Anterior cingulate cortex (tissue), 58 donors: Measurements from ENCODE around the gene UBASH3B.
A peak's percentile ranks its signal among the peaks of the same experiment; 100 is the strongest.
"Not testable (repeated sequence)": the region's sequence is repeated elsewhere in the genome, so short reads cannot be mapped to it uniquely, and the experiment has no call there.

ENCODE experiments used
- DNase-seq, 58 donors: peaks; one replicate each; lab custom pipeline; 2025; lab: John Stamatoyannopoulos, UW

Gene UBASH3B

DNA sequence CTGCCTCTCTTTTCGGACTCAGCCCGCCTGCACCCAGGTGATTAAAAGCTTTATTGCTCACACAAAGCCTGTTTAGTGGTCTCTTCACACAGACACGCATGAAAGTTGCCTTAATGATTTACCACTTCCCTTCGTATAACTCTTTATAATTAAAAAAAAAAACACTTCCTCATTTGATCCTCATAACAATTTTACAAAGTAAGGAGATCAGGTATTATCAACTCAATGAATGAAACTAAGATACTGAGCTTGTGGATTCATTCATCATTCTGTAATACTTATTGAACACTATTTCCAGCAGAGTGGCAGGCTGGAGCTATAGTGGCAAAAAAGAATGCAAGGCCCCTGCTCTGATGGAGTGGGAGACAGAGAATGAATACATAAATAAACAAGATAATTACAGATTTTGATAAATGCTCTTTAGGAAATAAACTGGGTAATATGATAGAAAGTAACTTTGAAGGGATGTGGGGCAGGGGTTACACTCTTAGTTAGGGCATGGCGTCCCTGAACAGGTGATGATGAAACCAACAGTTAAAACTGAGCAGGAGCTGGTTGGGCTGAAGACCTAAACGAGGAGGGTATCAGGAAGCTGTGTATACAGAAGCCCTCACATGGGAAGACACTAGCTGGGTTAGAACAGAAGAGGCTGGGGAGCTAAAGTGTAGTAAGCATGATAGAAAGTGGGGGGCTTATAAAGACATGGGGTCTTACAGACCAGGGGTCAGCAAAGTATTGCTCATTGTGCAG, 177.4 kb downstream of the UBASH3B start:
- DNase-seq, result no peak

DNA sequence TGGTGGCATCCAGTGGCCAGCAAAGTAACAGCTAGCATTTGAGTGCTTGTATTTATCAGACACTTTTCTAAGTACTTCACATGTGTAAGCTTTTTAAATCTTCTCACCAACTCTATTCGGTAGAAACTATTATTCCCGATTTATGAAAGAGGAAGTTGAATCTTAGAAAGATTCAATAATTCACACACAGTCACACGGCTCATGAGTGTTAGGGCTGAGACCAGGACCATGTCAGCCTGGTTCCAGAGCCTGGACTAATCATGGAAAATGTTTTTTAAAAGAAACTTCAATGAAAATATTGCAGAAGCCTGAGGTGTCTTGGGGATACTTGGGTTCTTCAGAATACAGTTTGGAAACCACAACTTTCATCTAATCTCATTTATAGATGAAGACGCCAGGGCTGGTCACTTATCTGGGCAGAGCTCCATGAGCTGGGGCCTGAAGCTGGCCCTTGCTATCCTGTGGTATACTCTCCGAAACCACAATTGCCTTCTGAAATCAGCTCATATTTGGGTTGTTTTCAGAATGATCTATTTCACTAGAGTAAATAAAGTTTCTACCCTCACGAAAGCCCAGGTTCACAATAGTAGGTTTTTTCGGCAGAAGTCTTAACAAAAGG, 178.4 kb downstream of the UBASH3B start:
- DNase-seq, result no peak

DNA sequence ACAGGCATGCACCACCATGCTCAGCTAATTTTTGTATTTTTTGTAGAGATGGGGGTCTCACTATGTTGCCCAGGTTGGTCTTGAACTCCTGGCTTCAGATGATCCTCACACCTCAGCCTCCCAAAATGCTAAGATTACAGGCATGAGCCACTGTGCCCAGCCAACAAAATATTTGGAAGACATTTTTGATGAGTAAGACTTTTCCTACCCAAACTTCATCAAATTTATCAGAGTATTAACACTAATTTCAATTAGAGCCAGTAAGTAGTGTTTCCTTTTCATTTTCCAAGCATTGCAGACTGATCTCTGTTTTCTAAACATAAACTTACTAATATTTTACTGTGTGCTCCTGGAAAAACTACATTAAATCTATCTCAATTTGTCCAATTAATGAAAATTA, 181.4 kb downstream of the UBASH3B start:
- no peak for DNase-seq

DNA sequence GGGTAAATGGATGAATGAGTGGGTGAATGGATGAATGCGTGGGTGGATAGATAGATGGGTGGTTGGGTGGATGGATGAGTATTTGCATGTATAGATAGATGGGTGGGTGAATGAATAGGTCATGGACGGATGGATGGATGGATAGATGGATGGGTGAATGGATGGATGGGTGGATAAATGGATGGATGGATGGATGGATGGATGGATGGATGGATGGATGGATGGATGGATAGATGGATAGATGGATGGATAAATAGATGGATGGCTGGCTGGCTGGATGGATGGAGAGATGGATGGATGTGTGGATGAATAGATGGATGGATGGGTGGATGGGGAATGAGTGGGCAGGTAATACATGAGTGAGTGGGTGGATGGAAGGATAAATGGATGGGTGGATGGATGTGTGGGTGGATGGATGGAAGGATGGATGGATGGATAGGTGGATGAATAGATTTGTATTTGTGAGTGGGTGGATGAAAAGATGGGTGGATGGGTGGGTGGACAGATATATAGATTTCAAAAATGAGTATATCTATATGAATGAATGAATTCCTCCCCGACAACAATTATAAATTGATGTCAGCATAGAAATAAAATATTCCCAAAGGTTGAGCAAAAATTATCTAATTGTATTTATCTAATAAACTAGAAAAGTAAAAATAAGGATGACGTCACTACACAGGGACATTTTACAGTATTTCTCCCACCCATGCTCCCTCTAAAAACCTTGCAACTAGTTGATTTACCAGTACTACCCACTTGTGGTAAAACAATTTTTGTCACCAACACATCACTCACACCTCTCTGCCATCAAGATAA, 182.2 kb downstream of the UBASH3B start:
- no peak for DNase-seq

DNA sequence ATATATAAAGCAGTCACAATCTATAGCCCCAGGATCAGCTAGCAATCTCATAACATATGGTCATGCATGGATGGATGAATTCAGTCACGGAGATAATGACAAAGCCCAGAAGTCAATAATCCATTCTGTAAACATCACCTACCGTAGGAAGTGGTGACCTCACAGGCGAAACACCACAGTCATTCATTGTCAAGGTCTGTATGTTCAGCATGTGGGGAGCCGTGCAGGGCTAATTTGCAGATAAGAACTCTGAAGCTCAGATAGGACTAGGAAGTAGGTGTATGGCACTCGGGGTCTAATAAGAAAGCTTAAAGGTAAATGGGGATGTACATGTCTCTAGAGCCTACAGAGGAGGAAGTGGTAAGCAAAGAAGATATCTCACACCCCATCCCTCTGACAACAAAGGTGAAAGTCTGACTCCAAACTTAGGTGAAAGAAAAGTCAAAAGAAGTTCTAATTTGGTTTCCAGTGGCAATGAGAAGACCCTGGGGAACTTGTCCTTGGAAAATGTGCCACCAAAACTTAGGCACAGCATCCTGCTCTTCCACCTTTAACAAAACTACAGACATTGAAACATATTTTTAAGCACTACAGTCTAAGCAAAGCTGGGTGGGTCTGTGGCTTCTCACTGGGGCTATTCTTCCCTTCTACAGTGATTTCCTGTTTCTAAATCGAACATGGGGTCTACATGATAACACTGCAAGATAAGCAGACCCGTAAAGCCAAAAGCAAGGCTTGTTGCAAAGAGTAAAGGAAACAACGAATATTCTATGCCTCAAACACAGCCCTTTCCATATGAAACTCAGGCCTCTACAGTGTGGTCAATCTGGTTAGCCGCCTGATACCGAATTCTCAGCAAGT, 188.0 kb downstream of the UBASH3B start:
- DNase-seq, result no peak

DNA sequence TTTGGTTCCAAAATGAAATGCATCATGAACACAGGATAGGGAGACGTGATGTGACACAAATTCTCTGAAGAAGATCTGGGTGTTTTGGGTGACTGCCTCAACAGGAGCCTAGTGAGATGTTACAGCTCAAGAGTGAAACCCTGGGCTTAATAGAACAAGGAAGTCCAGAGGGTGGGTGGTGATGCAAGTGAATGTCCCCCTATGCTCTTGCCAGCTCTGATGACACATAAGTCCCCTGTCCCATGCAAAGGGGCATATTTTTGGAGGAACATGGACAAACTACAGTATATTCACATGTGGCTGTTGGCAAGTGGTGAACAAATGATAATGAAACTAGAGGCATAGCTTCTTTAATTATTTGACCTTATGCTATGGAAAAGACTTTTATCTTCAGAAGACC, 191.9 kb downstream of the UBASH3B start:
- DNase-seq, result no peak

DNA sequence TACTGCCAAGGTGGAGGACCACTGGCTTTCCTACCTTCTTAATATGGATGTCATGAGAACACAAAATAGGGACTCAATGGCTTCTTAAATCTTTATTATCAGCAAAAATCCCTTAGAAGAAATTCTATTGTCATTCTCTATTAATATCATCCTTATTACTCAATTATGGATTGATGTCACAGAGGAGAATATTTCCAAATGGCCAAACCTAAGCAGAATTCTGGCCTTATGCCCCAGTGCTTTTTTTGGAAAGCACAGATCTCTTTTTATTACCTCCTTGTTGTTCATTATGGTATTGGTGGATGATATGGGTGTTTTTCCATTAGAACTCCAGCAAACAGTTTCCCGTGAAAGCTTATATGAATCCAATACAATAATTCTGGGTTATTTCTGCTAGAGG, 192.7 kb downstream of the UBASH3B start:
- DNase-seq, result no peak

DNA sequence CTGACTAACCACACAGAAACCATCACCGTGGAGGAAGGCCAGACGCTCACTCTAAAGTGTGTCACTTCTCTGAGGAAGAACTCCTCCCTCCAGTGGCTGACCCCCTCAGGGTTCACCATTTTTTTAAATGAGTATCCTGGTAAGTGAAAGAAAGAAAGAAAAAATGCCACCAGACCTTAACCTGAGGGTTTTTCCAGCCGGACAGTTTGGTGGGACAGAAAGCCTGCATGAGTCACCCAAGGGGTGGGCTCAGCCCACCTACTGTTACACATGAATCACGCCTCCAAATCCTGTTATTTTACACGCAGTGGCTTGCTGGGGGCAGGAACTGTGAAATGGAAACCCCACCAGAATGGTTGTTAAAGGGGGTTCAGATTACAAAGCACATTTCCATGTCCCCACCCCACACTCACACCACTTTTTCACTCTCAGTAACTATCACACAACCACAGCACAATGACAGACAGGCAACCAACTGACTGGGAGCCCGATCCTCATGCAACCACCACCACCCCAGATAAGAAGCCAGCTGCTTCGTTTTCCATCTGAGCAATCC, 194.6 kb downstream of the UBASH3B start:
- DNase-seq, result no peak

DNA sequence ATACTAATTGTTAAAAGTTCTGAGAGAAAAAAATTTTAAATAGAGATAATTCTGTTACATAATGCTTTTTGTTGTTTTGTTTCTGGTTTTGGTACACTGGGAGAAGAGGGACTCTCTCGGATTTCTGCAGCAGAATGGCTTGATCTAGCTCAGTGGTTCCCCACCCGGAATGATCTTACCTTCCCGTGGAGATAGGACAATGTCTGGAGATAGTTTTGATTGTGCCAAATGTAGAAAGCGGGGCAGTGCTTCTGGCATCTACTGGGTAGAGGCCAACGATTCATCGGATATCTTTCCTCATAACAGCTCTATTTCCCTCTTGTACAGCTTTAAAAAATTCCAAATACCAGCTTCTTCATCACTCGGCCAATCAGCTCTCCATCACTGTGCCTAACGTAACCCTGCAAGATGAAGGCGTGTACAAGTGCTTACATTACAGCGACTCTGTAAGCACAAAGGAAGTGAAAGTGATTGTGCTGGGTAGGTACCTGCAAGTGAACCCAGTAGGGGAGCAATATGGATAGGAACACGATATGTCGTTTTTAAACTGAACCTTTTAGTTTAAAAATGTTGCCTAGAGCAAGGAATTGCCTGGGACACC, 195.9 kb downstream of the UBASH3B start:
- peak in 2 of 58 donors; percentile 9 for DNase-seq

DNA sequence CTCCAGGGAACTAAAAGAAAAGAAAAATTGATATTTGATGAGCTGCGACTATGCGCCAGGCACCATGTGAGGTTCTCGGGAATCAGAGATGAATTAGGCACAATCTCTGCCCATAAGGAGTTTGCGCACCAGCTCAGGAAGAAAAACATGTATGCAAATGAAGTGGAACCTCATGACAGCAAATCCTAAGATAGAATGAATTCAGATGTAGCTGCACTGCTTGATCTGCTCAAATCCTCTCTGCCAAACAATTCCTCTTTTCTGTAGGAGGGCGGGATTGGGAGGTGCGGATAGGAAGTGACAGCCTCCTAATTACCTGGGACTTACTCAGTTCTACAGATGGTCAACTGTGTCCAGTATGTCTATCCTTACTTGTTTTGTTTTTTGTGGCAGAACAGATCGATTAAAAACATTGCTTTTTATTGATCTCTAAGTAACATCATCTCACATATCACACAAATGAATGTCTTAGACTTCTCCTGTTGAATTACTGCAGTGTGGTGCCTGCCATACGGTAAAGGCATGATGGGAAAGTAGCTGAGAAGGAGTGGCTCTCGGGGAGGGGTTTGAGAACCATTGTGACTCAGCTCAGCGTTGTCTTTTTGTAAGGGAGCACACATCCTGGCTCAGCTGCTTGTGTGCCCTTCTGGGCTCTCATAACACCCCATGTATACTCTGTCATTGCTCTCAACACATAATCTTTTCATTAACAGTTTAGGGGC, 196.7 kb downstream of the UBASH3B start:
- peak in 18 of 58 donors; percentile 2 to 58 (median 18) for DNase-seq

DNA sequence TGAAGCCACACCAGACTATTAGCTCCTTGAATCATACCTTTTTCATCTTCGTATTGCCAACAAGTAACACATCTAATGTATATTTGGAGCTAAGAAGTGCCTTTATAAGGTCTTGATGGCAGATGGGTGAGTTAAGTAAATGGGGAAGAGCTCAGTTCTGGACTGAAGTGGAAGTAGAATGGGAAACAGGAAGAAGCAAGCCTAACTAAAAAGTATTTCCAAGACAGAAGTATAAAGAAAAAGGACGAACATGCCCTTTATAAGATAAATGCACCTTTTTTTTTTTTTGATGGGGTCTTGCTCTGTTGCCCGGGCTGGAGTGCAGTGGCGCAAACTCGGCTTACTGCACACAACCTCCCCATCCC, 197.3 kb downstream of the UBASH3B start:
- DNase-seq, result no peak

DNA sequence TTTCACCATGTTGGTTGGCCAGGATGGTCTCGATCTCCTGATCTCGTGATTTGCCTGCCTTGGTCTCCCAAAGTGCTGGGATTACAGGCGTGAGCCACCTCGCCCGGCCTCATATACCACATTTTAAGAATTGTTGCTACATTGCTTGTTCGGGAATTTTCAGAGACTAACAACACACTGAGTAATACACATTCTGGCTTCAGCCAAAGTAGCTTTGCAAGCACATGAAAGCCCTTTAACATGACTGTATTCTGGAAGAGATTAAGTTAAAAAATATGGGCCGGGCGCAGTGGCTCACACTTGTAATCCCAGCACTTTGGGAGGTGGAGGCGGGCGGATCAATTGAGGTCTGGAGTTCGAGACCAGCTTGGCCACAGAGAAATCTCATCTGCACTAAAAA, 197.7 kb downstream of the UBASH3B start:
- DNase-seq, result no peak

DNA sequence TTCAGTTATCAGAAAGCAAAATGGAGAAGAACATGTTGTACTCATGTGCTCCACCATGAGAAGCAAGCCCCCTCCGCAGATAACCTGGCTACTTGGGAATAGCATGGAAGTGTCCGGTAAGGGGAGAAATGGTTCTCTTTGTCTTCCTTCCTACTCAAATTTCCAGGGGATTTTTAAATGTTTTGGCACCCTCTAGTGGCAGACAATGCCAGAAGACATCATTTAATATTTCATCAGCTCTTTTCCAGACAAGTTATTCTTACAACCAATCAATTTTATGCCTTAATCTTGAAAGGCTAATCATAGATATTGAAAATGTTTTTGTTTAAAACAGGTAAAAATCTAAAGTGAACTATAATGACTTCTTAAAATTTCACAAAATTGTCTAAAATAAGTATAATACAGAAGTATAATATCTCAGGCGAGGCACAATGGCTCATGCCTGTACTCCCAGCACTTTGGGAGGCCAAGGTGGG, 198.5 kb downstream of the UBASH3B start:
- DNase-seq, result peak in 24 of 58 donors; percentile 2 to 70 (median 13)

DNA sequence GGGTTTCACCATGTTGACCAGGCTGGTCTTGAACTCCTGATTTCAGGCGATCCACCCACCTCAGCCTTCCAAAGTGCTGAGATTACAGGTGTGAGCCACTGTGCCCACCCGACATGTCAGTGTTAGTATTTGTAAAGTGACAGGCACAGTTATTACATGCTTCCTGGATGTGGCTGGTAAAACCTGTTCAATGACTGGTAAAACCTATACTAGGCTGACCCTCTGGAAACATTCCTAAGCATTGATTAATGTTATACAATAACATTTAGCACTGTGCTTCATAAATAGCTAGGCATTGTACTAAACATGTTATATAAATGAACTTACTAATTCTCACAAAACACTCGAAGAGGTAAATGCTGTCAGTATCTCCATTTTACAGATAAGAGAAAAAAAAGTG, 206.1 kb downstream of the UBASH3B start:
- no peak for DNase-seq

DNA sequence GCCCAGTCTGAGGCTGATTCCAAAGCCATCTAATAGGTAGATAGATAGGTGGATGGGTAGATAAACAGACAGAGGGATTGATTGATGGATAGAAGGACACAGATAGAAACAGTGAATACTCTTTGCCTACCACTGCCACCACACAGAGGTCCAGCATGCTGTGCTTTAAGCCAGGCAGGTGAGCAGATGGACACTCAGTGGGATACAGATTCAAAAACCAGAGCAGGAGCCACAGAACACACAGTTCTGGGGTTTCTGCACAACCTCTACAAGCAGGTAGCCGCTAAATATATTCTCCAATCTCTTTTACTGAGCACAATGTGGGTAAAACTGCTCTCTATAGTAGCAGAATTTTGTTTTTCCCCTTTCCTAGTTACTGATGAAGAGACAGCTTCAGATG, 206.6 kb downstream of the UBASH3B start:
- no peak for DNase-seq

DNA sequence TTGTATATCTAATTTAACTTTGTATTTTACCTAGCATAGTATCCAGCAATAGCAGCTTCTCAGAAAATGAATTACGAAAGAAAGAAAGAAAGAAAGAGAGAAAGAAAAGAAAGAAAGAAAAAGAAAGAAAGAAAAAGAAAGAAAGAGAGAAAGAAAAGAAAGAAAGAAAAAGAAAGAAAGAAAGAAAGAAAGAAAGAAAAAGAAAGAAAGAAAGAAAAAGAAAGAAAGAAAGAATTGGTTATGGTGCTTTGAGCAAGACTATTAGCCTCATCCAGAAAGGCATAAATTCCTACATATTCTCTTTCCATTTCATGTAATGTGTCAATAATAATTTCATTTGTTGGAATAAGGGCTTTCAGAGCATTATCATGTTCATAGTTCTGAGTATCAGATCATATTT, 207.6 kb downstream of the UBASH3B start:
- DNase-seq, result not testable (repeated sequence)

DNA sequence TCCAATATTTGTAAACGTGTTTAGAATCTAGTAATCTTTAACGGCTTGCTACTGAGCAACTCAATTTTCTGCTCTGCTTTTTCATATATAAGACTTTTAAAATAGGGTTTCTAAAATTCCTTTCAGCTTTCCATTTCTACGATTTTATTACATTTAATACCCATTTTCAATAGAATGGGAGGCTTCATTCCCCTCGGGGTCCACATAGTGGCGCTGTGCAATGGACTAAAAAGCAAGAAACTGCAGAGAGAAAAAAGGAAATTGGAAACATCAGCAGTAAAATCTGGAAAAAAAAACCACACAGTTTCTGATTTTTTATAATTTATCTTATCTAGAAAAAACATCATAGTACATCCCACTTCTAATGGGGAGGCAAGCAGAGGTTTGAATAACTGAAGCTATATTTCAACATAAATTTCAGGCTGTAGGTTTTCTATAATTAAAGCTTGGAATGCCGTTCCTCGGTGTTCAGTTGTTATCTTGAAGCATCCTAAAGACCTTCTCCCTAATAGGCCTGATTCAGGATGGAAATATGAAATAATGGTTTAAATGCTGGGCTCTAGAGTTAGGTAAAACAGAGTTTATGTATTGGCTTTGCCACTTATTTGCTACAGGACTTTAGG, 208.3 kb downstream of the UBASH3B start:
- peak in 14 of 58 donors; percentile 0 to 45 (median 17) for DNase-seq
